ENCODE measurements around the gene ORAI1. TPM values are rescaled to one million over a fixed set of nuclear protein-coding genes. Genes with fewer than 3 reads are reported as not detected.

The ORAI1 gene
- total and polyA plus RNA-seq, 4 donors: 15.2 to 33.7 (median 24.8) TPM

DNA sequence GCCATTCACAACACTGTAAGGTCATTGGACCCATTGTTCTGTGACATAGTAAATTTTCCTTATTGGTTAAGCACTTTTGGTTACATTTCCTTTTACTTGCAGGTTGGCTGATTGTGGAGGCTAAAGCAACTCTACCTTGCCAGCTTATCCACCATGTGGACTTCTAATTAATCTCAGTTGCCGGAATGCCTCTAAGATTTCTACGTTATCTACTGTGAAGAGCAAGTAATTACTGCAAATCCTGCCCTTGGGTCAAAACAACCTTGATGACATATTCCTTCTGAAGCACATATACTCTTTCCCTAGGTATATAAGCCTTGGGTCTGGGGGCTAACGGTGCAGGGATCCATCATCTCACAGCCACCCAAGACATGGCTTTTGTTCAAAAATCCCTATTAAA is 62.6 kb downstream of the ORAI1 start:
- no peak for DNase-seq
- no peaks in the 10 kb centered on the region for H3K4me1 ChIP-seq (ENCODE audit: control insufficient read depth in 5 of 5, insufficient read depth in 5 of 5, low read length in 5 of 5)
- 86 to 95% methylated on average over 3 of the region's 3 CpGs for WGBS, 2 donors
- H3K4me3 ChIP-seq: no peak overlapping the region
- H3K27me3 ChIP-seq (ENCODE audit: control insufficient read depth in 3 of 3, insufficient read depth in 3 of 3, low read length in 2 of 3): no peaks in the 10 kb centered on the region
- H3K36me3 ChIP-seq (ENCODE audit: control insufficient read depth in 4 of 4, insufficient read depth in 4 of 4, low read length in 4 of 4): no peaks in the 10 kb centered on the region
- no peak overlapping the region for H3K9ac ChIP-seq (ENCODE audit: insufficient read depth in 1 of 2, low read length in 2 of 2)
- H3K27ac ChIP-seq (ENCODE audit: low read depth in 1 of 2, low read length in 1 of 2): no peak overlapping the region
- TF ChIP-seq, protein P1, sequence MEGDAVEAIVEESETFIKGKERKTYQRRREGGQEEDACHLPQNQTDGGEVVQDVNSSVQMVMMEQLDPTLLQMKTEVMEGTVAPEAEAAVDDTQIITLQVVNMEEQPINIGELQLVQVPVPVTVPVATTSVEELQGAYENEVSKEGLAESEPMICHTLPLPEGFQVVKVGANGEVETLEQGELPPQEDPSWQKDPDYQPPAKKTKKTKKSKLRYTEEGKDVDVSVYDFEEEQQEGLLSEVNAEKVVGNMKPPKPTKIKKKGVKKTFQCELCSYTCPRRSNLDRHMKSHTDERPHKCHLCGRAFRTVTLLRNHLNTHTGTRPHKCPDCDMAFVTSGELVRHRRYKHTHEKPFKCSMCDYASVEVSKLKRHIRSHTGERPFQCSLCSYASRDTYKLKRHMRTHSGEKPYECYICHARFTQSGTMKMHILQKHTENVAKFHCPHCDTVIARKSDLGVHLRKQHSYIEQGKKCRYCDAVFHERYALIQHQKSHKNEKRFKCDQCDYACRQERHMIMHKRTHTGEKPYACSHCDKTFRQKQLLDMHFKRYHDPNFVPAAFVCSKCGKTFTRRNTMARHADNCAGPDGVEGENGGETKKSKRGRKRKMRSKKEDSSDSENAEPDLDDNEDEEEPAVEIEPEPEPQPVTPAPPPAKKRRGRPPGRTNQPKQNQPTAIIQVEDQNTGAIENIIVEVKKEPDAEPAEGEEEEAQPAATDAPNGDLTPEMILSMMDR (IDR thresholded peaks at IDR 0.05; ENCODE audit: control extremely low read depth, extremely low read depth): no peak
- H3K9me3 ChIP-seq (ENCODE audit: control insufficient read depth in 4 of 4, insufficient read depth in 3 of 4, low read length in 3 of 4): no peaks in the 10 kb centered on the region
- ATAC-seq (ENCODE audit: insufficient read depth, low FRiP score): no peak

DNA sequence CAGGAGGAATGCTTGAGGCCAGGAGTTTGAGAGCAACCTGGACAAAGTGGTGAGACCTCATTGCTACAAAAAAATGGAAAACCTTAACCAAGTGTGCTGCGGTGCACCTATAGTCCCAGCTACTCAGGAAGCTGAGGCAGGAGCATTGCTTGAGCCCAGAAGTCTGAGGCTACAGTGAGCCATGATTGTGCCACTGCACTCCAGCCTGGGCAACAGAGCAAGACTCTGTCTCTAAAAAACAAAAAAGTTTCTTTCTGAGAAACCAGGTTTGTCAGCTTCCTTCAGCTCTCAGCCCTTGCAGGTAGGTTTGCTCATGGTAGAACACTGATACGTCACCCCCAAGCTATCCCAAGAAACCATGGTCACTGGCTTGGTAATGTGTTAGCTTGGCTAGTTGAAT is 63.1 kb downstream of the ORAI1 start:
- ATAC-seq (ENCODE audit: insufficient read depth, low FRiP score): no peak
- H3K4me3 ChIP-seq: no peak overlapping the region
- TF ChIP-seq, protein P1 (IDR thresholded peaks at IDR 0.05; ENCODE audit: control extremely low read depth, extremely low read depth): no peak
- no peaks in the 10 kb centered on the region for H3K27me3 ChIP-seq (ENCODE audit: control insufficient read depth in 3 of 3, insufficient read depth in 3 of 3, low read length in 2 of 3)
- H3K36me3 ChIP-seq (ENCODE audit: control insufficient read depth in 4 of 4, insufficient read depth in 4 of 4, low read length in 4 of 4): no peaks in the 10 kb centered on the region
- DNase-seq: no peak
- no peaks in the 10 kb centered on the region for H3K4me1 ChIP-seq (ENCODE audit: control insufficient read depth in 5 of 5, insufficient read depth in 5 of 5, low read length in 5 of 5)
- H3K9ac ChIP-seq (ENCODE audit: insufficient read depth in 1 of 2, low read length in 2 of 2): no peak overlapping the region
- H3K27ac ChIP-seq (ENCODE audit: low read depth in 1 of 2, low read length in 1 of 2): no peak overlapping the region
- 99 to 100% methylated on average over 2 of the region's 2 CpGs for WGBS, 2 donors
- no peaks in the 10 kb centered on the region for H3K9me3 ChIP-seq (ENCODE audit: control insufficient read depth in 4 of 4, insufficient read depth in 3 of 4, low read length in 3 of 4)

Small RNAs within 50 kb of the gene (small RNA-seq; reads per million reads assigned to genes)
- gene RNU6-1004P (ENCODE audit: low replicate concordance): not detected

Other genes with a start within 250 kb of the ORAI1 start
- 10 to 100 TPM; 41.4 to 49.2 TPM for gene RNF34, start 226.4 kb upstream of the ORAI1 start, total RNA-seq
- 10 to 100 TPM; 13.9 to 22.2 TPM for gene RNF34, start 226.4 kb upstream of the ORAI1 start, polyA plus RNA-seq
- gene KDM2B, start 45.5 kb upstream of the ORAI1 start, total RNA-seq: 10 to 100 TPM; 30.6 to 44.5 TPM
- gene KDM2B, start 45.5 kb upstream of the ORAI1 start, polyA plus RNA-seq: 10 to 100 TPM; 13.8 to 18.6 TPM
- gene MORN3, start 43.1 kb downstream of the ORAI1 start, total RNA-seq: 1 to 10 TPM; 2.4 to 5.8 TPM
- gene MORN3, start 43.1 kb downstream of the ORAI1 start, polyA plus RNA-seq: 1 to 10 TPM; 2.8 to 3.2 TPM
- gene TMEM120B, start 86.2 kb downstream of the ORAI1 start, total RNA-seq: 10 to 100 TPM in 1 of 2 donors, 1 to 10 TPM in 1; 3.9 to 17.7 TPM
- 10 to 100 TPM in 1 of 2 donors, 1 to 10 TPM in 1; 5.6 to 10.5 TPM for gene TMEM120B, start 86.2 kb downstream of the ORAI1 start, polyA plus RNA-seq
- gene RHOF, start 167.2 kb downstream of the ORAI1 start, total RNA-seq: 10 to 100 TPM; 33.2 to 34.7 TPM
- 10 to 100 TPM; 15.1 to 16.5 TPM for gene RHOF, start 167.2 kb downstream of the ORAI1 start, polyA plus RNA-seq
- 10 to 100 TPM; 12.4 to 28.1 TPM for gene SETD1B, start 177.5 kb downstream of the ORAI1 start, total RNA-seq
- gene SETD1B, start 177.5 kb downstream of the ORAI1 start, polyA plus RNA-seq: 1 to 10 TPM; 7.3 to 8.3 TPM
- 1 to 10 TPM in 1 of 2 donors, not detected in 1; 4.0 TPM for gene HPD, start 232.3 kb downstream of the ORAI1 start, total RNA-seq
- gene HPD, start 232.3 kb downstream of the ORAI1 start, polyA plus RNA-seq: 1 to 10 TPM in 1 of 2 donors, under 1 TPM in 1; 0.88 to 1.2 TPM

All from lung (tissue), 13 donors.